Uterus (tissue), 4 donors: ENCODE measurements around the gene RAB12. TPM values are rescaled to one million over a fixed set of nuclear protein-coding genes. Genes with fewer than 3 reads are reported as not detected.

Experiments
- DNase-seq, 2 donors: peaks; one replicate each; pipeline ENCODE4 v3.0.0-alpha.2; 2019 to 2020
- H3K27ac ChIP-seq, 2 donors: fragments of 200-600 bp; sonication (generic); 1 replicate in 1 of 2; 2 replicates in 1 of 2; pipeline ENCODE4 v1.5.1; 2016 to 2018
- H3K27me3 ChIP-seq, 2 donors: fragments of 200-600 bp; sonication (generic); one replicate each; pipeline ENCODE4 v1.5.1; 2018 to 2019; ENCODE audit warnings: control low read depth in 1 of 2
- H3K36me3 ChIP-seq, 2 donors: fragments of 200-600 bp; sonication (generic); one replicate each; pipeline ENCODE4 v1.5.1; 2019; ENCODE audit warnings: control low read depth in 1 of 2
- H3K4me1 ChIP-seq, 2 donors: fragments of 200-600 bp; sonication (generic); one replicate each; pipeline ENCODE4 v1.5.1; 2018 to 2019; ENCODE audit warnings: control low read depth in 1 of 2
- H3K4me3 ChIP-seq, 2 donors: fragments of 200-600 bp; sonication (generic); 1 replicate in 1 of 2; 2 replicates in 1 of 2; pipeline ENCODE4 v1.5.1; 2018 to 2019; ENCODE audit warnings: mild to moderate bottlenecking in 1 of 2
- H3K9me3 ChIP-seq, 2 donors: fragments of 200-600 bp; sonication (generic); one replicate each; pipeline ENCODE4 v1.5.1; 2019; ENCODE audit warnings: control low read depth in 1 of 2
- POLR2A ChIP-seq, 2 donors: fragments of 450-650 bp; IDR thresholded peaks; one replicate each; pipeline ENCODE4 v1.6.1; 2016; ENCODE audit warnings: antibody characterized with exemption in 2 of 2, mild to moderate bottlenecking in 1 of 2, moderate library complexity in 1 of 2
- intact Hi-C: fragments of 100-400 bp; cut with DNase I; formaldehyde crosslinking; loops from one replicate; pipeline ENCODE4 v1.15.1; 2023; ENCODE audit warnings: low total_unique reads
- total RNA-seq, 4 donors: library from RNA; depleted of rRNA in 3 of 4; stranded (reverse); fragments of >200 nt in 3 of 4; gene quantifications; one replicate each; pipeline versions ENCODE4 v1.1.0 to v1.2.4, GENCODE V29; 2014 to 2023
- TF ChIP-seq, protein P1 (sequence below), 4 experiments: fragments of 200-600 bp in 2 of 4; fragments of 450-650 bp in 2 of 4; sonication (generic) in 2 of 4; IDR thresholded peaks; one replicate each; pipeline ENCODE4 v1.5.1; 2016 to 2019; ENCODE audit warnings: antibody characterized with exemption in 4 of 4, mild to moderate bottlenecking in 2 of 4, moderate library complexity in 1 of 4
- donor health status: DM: yes; HTN: yes; CAD: no.

RAB12 gene
- total RNA-seq, 4 donors from 2014 or later: 37.9 to 85.8 (median 50.4) TPM

DNA sequence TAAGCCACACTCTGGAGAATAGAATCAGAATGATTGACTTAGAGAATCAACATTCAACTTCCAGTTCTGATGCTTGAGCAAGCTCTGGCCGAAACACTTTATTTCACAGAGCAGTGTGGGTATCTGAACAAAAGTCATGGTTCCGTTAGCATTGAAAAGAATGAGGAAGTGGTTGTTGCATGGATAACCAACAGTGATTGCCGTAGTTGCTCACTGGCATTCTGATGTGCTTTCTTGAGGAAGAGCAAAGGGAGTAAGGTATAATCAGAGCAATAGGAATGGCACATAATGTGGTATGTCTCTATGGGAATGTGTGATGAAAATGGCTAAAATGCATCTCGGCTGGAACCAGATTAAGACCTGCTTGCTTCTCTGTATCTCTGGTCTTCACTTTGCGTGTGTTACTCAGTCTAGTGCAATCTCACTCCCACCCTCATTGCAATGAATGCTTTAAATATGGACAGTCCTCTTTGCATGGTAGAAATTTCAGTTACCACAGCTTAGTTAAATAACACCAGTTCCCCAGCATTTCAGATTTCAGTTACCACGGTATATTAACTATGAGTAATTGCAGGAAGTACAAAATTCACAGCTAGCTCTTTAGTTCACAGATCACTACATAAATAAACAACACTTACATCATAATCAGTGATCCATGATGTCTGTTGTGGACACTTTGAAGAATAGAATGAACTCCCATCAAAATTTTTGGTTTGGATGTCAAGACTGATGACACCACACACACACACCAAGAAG lies 7.8 kb upstream of the RAB12 start:
- no peak for TF ChIP-seq POLR2A (IDR thresholded peaks at IDR 0.05)
- TF ChIP-seq, protein P1, sequence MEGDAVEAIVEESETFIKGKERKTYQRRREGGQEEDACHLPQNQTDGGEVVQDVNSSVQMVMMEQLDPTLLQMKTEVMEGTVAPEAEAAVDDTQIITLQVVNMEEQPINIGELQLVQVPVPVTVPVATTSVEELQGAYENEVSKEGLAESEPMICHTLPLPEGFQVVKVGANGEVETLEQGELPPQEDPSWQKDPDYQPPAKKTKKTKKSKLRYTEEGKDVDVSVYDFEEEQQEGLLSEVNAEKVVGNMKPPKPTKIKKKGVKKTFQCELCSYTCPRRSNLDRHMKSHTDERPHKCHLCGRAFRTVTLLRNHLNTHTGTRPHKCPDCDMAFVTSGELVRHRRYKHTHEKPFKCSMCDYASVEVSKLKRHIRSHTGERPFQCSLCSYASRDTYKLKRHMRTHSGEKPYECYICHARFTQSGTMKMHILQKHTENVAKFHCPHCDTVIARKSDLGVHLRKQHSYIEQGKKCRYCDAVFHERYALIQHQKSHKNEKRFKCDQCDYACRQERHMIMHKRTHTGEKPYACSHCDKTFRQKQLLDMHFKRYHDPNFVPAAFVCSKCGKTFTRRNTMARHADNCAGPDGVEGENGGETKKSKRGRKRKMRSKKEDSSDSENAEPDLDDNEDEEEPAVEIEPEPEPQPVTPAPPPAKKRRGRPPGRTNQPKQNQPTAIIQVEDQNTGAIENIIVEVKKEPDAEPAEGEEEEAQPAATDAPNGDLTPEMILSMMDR (IDR thresholded peaks at IDR 0.05): no peak
- no peaks in the 10 kb centered on the region for H3K4me1 ChIP-seq
- intact Hi-C loops: no loop called here
- no peaks in the 10 kb centered on the region for H3K9me3 ChIP-seq
- no peak overlapping the region for H3K4me3 ChIP-seq
- no peak for DNase-seq
- no peaks in the 10 kb centered on the region for H3K36me3 ChIP-seq
- no peak overlapping the region for H3K27ac ChIP-seq
- H3K27me3 ChIP-seq: no peaks in the 10 kb centered on the region

DNA sequence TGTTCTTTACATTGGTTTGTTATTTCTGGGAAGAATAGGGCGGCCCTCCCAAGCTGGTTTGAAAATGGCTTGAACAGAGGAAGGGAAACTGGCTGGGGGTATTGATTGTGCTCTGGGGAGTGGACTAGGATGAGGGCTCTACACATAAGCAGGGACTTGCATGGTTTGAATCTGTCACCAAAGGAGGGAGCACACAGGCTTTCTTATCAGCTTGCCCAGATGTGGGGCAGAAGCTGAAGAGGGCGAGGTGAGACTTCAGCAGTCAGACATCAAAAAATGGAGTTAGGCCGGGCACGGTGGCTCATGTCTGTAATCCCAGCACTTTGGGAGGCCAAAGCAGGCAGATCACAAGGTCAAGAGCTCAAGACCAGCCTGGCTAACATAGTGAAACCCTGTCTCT lies 7.2 kb upstream of the RAB12 start:
- H3K9me3 ChIP-seq: no peaks in the 10 kb centered on the region
- H3K4me3 ChIP-seq: no peak overlapping the region
- no peaks in the 10 kb centered on the region for H3K27me3 ChIP-seq
- H3K4me1 ChIP-seq: no peaks in the 10 kb centered on the region
- no peaks in the 10 kb centered on the region for H3K36me3 ChIP-seq
- TF ChIP-seq POLR2A (IDR thresholded peaks at IDR 0.05): no peak
- TF ChIP-seq, protein P1 (IDR thresholded peaks at IDR 0.05): no peak
- no peak overlapping the region for H3K27ac ChIP-seq
- no peak for DNase-seq
- intact Hi-C loops: no loop called here

DNA sequence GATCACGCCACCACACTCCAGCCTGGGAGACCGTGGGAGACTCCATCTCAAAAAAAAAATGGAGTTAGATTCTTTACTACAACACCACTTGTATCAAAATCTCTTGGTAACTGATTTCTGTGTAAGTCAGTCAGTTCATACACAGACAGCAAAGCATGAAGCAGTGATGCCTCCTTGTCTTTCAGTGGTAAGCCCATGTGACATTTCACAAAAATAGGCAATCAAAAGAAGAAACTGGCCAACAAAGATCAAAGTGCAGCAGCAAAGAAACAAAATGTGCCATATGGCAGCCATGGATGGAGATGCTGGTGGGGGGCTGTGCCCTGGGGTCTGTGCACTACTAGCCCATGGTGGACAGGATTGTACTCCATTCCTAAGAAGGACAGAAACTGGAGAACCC lies 6.7 kb upstream of the RAB12 start:
- Histone ChIP-seq H3K9me3 (no peaks in the 10 kb centered on the region), H3K36me3 (no peaks in the 10 kb centered on the region), H3K27ac (no peak overlapping the region), H3K27me3 (no peaks in the 10 kb centered on the region), H3K4me1 (no peaks in the 10 kb centered on the region), H3K4me3 (no peak overlapping the region)
- intact Hi-C loops: no loop called here
- TF ChIP-seq POLR2A (IDR thresholded peaks at IDR 0.05): no peak
- TF ChIP-seq, protein P1 (IDR thresholded peaks at IDR 0.05): no peak
- no peak for DNase-seq

DNA sequence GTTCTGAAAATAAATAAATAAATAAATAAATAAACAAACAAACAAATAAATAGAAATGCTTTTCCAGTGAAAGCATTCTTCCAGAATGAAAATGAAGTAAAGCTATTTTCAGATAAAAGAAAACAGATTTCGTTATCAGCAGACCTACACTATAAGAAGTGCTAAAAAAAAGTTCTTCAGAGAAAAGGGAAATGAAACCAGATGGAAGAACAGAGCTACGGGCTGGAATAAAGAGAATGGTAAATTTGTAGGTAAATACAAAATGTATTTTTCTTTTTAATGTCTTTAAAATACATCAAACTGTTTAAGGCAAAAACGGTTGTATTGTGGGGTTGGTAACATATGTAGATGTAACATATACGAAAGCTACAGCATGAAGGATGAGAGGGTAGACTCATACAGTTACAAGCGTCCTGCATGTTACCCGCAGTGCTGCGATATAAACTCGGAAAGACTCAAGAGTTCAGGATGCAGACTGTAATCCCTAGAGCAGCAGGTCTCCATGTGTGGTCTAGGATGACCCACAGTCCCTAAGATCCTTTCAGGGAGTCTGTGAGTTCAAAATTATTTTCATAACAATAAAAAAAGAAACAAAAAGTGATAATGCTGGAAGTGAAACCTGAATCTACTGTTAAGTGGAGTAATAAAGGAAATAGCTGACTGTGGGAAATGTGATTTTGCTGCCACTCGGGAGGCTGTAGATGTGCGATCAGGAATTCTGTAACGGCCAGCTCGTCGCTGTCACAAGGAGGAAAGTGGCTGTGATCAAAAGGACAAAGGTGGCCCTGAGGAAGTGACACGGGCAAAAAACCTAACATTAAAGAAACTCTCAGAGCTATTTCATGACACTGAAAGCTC lies 5.3 kb upstream of the RAB12 start:
- Histone ChIP-seq H3K27ac (no peak overlapping the region), H3K4me1 (no peaks in the 10 kb centered on the region), H3K4me3 (no peak overlapping the region), H3K27me3 (no peaks in the 10 kb centered on the region), H3K9me3 (no peaks in the 10 kb centered on the region), H3K36me3 (no peaks in the 10 kb centered on the region)
- intact Hi-C loops: no loop called here
- DNase-seq: no peak
- no peak for TF ChIP-seq POLR2A (IDR thresholded peaks at IDR 0.05)
- TF ChIP-seq, protein P1 (IDR thresholded peaks at IDR 0.05): no peak

DNA sequence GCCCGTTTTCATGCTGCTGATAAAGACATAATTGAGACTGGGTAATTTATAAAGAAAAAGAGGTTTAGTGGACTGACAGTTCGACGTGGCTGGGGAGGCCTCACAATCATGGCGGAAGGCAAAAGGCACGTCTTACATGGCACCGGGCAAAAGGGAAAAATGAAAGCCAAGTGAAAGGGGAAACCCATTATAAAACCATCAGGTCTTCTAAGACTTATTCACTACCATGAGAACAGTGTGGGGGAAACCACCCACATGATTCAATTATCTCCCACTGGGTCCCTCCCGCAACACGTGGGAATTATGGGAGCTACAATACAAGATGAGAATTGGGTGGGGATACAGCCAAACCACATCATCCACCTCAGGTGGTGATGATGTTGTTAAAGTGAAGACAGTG lies 3.3 kb upstream of the RAB12 start:
- H3K27me3 ChIP-seq: no peaks in the 10 kb centered on the region
- TF ChIP-seq POLR2A (IDR thresholded peaks at IDR 0.05): no peak
- TF ChIP-seq, protein P1 (IDR thresholded peaks at IDR 0.05): no peak
- peaks cover 0 to under 1% of the 10 kb centered on the region in 2 donors for H3K4me1 ChIP-seq
- H3K36me3 ChIP-seq: no peaks in the 10 kb centered on the region
- no peak for DNase-seq
- H3K9me3 ChIP-seq: no peaks in the 10 kb centered on the region
- H3K27ac ChIP-seq: no peak overlapping the region
- H3K4me3 ChIP-seq: no peak overlapping the region
- intact Hi-C loops: no loop called here
